GM12872 (cell line): Measurements from ENCODE around the gene CHID1.

Experiments used
- TF ChIP-seq, protein P1 (sequence below): IDR thresholded peaks from 3 replicates; pipeline ENCODE4 v1.5.1; 2011; ENCODE audit warnings: low read depth, mild to moderate bottlenecking, low read length, moderate library complexity; ENCODE audit not compliant: insufficient read depth

Gene CHID1

DNA sequence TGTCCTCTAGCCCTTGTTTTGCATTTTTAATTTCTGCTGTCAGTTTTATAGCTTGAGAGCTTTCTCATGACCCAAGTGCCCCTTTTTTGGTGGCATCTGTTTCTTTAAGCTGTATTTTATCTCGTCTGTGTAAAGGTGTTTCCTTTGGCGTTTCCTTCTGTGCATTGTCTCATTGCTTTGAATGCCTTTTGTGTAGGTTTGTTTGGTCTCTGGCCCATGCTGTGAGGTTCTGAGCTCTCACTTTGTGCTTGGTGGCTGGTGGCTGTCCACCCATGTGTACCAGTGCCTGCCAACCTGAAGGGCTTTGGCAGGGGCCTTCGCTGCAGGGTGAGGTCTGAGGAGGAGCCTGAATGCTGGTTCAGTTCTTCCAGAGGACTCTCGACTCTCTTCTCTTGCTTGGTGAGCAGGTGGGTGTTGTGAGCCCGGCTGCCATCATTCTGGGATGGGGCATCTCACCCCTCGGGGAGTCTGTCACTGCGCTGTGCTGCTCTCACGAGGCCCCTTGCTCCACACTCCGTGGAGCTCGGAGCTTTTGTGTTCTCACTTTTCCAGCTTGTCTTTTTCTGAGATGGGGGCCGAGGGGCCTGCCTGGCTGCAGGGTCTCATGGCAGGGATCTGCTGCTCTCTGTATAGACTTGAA lies 30.0 kb upstream of the CHID1 start:
- TF ChIP-seq, protein P1, sequence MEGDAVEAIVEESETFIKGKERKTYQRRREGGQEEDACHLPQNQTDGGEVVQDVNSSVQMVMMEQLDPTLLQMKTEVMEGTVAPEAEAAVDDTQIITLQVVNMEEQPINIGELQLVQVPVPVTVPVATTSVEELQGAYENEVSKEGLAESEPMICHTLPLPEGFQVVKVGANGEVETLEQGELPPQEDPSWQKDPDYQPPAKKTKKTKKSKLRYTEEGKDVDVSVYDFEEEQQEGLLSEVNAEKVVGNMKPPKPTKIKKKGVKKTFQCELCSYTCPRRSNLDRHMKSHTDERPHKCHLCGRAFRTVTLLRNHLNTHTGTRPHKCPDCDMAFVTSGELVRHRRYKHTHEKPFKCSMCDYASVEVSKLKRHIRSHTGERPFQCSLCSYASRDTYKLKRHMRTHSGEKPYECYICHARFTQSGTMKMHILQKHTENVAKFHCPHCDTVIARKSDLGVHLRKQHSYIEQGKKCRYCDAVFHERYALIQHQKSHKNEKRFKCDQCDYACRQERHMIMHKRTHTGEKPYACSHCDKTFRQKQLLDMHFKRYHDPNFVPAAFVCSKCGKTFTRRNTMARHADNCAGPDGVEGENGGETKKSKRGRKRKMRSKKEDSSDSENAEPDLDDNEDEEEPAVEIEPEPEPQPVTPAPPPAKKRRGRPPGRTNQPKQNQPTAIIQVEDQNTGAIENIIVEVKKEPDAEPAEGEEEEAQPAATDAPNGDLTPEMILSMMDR, result no peak

DNA sequence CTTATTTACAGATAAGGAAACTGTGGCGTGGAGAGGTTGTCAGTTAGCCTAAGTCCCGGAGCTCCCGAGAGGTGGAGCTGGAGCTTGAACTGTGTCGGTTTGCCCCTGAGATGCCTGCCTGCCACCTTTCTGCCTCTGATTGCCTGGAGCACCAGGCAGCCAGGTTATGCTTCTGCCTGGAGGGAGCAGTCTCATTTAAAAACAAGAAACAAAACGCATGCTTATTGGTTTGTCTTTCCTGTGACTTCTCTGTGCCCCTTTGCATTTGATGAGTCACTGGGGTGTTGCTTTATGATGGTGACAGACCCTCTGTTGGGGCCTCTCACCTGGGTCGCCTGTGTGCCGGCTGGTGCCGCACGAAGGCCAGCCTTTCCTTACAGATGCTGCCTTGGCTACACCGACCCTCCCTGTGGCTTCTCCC lies 27.2 kb upstream of the CHID1 start:
- TF ChIP-seq, protein P1, result no peak

DNA sequence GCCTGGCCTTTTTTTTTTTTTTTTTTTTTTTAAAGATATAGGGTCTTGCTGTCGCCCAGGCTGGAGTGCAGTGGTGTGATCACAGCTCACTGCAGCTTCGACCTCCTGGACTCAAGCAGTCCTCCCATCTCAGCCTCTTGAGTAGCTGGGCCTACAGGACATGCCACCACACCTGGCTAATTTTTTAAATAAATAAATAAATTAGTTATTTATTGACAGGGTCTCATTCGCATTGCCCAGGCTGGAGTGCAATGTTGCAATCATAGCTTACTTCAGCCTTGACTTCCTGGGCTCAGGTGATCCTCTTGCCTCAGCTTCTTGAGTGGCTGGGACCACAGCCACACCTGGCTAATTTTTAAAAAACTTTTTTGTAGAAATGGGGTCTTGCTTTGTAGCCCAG lies 25.6 kb upstream of the CHID1 start:
- TF ChIP-seq, protein P1, result no peak

DNA sequence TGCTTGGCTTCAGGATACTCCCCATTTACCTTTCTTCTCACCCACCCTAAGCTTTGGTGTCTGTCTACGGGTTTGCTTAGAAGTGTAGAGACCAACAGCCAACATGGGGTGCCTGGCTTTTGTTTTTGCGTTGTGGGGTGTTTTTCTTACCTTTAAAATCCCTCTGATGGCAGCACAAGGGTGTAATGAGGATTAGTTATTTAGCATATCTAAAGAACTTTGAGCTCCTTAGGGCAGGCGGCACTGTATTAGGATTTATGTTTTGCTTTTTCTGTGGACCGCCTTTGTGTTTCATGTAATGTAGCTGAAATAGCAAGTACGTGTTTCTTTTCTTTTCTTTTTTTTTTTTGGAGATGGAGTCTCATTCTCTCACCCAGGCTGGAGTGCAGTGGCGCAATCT lies 23.9 kb upstream of the CHID1 start:
- TF ChIP-seq, protein P1, result no peak

DNA sequence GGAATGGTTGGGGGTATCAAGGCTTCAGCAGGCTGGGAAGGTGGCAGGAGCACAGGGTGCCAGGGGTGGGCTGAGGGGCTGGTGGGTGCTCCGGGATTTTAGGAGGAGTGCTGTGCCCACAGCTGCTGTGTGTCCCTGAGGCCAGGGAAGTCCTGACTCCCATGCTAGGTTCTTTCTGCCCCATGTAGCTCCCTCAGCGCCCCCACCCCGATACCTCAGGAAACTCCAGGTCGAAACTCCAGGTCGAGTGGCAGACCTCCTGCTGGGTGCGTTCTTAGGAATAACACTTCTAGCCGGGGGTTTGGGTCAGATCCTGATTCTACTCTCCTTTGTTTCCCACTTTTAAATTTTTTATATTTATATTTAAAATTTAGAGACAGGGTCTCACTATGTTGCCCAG lies 23.3 kb upstream of the CHID1 start:
- TF ChIP-seq, protein P1, result no peak

DNA sequence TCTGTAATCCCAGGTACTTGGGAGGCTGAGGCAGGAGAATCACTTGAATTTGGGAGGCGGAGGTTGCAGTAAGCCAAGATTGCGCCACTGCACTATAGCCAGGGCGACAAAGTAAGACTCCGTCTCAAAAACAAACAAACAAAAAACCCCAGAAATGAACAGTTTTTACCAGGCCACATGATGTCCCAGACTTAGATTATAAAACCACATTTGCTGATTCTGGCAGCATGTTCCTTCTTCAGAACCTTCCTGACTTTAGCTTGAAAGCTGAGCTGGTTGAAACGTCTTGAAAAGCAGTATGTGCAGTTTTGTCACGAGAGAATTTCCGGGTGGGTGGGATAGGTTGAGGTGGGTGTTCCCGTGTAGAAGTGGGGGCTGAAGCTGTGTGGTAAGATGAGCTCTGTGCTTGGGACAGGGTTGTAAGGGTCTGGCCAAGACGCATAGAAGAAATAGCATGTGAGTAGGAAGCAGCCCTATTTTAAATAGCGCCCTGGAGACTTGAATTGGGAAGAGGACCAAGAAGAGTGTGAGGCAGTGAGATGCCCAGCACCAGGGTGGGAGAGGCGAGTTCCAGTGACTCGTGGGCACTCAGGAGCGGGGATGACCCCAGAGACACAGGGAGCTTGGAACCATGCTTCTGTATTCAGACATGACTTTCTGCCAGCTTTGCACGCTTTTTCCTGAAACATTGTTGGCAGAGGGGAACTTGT lies 22.7 kb upstream of the CHID1 start:
- TF ChIP-seq, protein P1, result no peak

DNA sequence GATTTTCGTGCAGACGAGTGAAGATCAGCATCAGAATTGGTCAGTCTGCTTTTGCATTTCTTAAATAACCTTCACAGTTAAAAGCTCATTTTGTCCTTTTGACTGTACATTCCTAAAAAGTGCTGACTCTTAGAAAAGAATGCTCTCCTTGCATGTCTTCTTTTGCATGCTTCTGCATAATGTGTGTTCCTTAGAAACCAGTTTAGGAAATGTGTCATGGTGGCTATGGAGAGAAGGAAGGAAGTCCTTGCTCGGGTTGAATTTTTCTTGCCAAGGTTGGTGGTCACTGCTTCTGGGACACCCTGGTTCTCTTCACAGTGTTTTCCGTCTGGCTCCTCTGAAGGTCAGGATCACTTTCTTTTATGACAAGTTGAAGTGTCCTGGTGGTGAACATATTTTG lies 21.8 kb upstream of the CHID1 start:
- TF ChIP-seq, protein P1, result no peak
